ENCODE data around the gene NCEH1.
"Not testable (repeated sequence)": the region's sequence is repeated elsewhere in the genome, so short reads cannot be mapped to it uniquely, and the experiment has no call there.

NCEH1 gene

GRCh38 chr3:172676196-172676922 is 34.5 kb downstream of the NCEH1 start:
- no peak for DNase-seq (ENCODE audit: low read depth in 2 of 2)

GRCh38 chr3:172675441-172676193 is 35.2 kb downstream of the NCEH1 start:
- no peak for DNase-seq (ENCODE audit: low read depth in 2 of 2)

- peak; percentile 42 to 60 for DNase-seq (ENCODE audit: low read depth in 2 of 2)
Measured at GRCh38 chr3:172673210-172673679, 37.6 kb downstream of the NCEH1 start.

GRCh38 chr3:172669021-172669420 is 41.8 kb downstream of the NCEH1 start:
- no peak for DNase-seq (ENCODE audit: low read depth in 2 of 2)

- DNase-seq (ENCODE audit: low read depth in 2 of 2) = peak; percentile 24 to 59
Measured at GRCh38 chr3:172666873-172667694, 43.8 kb downstream of the NCEH1 start.

GRCh38 chr3:172666181-172666872 is 44.5 kb downstream of the NCEH1 start:
- no peak for DNase-seq (ENCODE audit: low read depth in 2 of 2)

GRCh38 chr3:172665510-172665909 is 45.4 kb downstream of the NCEH1 start:
- not testable (repeated sequence) for DNase-seq (ENCODE audit: low read depth in 2 of 2)

GRCh38 chr3:172660421-172660820 is 50.4 kb downstream of the NCEH1 start:
- DNase-seq (ENCODE audit: low read depth in 2 of 2) = not testable (repeated sequence)

- no peak for DNase-seq (ENCODE audit: low read depth in 2 of 2)
Measured at GRCh38 chr3:172659246-172660002, 51.4 kb downstream of the NCEH1 start.

GRCh38 chr3:172658344-172659245 is 52.3 kb downstream of the NCEH1 start:
- no peak for DNase-seq (ENCODE audit: low read depth in 2 of 2)

- DNase-seq (ENCODE audit: low read depth in 2 of 2) = no peak
Measured at GRCh38 chr3:172656602-172657001, 54.3 kb downstream of the NCEH1 start.

- DNase-seq (ENCODE audit: low read depth in 2 of 2) = no peak
Measured at GRCh38 chr3:172655388-172655787, 55.5 kb downstream of the NCEH1 start.

GRCh38 chr3:172654470-172654869 is 56.4 kb downstream of the NCEH1 start:
- no peak for DNase-seq (ENCODE audit: low read depth in 2 of 2)

GRCh38 chr3:172653004-172653572 is 57.8 kb downstream of the NCEH1 start:
- no peak for DNase-seq (ENCODE audit: low read depth in 2 of 2)

GRCh38 chr3:172651936-172652625 is 58.8 kb downstream of the NCEH1 start:
- DNase-seq (ENCODE audit: low read depth in 2 of 2) = no peak

GRCh38 chr3:172649987-172650386 is 60.9 kb downstream of the NCEH1 start:
- DNase-seq (ENCODE audit: low read depth in 2 of 2) = no peak

GRCh38 chr3:172648747-172649146 is 62.1 kb downstream of the NCEH1 start:
- DNase-seq (ENCODE audit: low read depth in 2 of 2) = no peak

GRCh38 chr3:172647823-172648222 is 63.0 kb downstream of the NCEH1 start:
- no peak for DNase-seq (ENCODE audit: low read depth in 2 of 2)

GRCh38 chr3:172647080-172647479 is 63.8 kb downstream of the NCEH1 start:
- no peak for DNase-seq (ENCODE audit: low read depth in 2 of 2)
